Measurements from ENCODE around the gene RHPN2.
A peak's percentile ranks its signal among the peaks of the same experiment; 100 is the strongest.
"Not testable (repeated sequence)": the region's sequence is repeated elsewhere in the genome, so short reads cannot be mapped to it uniquely, and the experiment has no call there.

The RHPN2 gene

GRCh38 chr19:33025468-33026238 lies 39.0 kb downstream of the RHPN2 start:
- H3K9me3 Mint-ChIP-seq = peaks cover 13% of the 10 kb centered on the region

GRCh38 chr19:33024398-33024797 lies 40.3 kb downstream of the RHPN2 start:
- Mint-ChIP-seq H3K4me3 (no peak overlapping the region), H3K4me1 (no peaks in the 10 kb centered on the region), H3K36me3 (ENCODE audit: low read depth) (peaks cover 2% of the 10 kb centered on the region), H3K9me3 (peaks cover 7% of the 10 kb centered on the region), H3K27ac (no peak overlapping the region), H3K27me3 (peaks cover 4% of the 10 kb centered on the region)
- DNase-seq (no peak), ATAC-seq (no peak)

More at GRCh38 chr19:33025468-33026238, 39.0 kb downstream of the RHPN2 start:
- not testable (repeated sequence) for H3K36me3 Mint-ChIP-seq (ENCODE audit: low read depth); DNase-seq; H3K27ac Mint-ChIP-seq; ATAC-seq; H3K4me1 Mint-ChIP-seq; H3K4me3 Mint-ChIP-seq; H3K27me3 Mint-ChIP-seq

- peaks cover 4% of the 10 kb centered on the region for H3K27me3 Mint-ChIP-seq
- DNase-seq (no peak), ATAC-seq (no peak)
- no peak overlapping the region for H3K27ac Mint-ChIP-seq
- H3K4me3 Mint-ChIP-seq = no peak overlapping the region
- no peaks in the 10 kb centered on the region for H3K36me3 Mint-ChIP-seq (ENCODE audit: low read depth)
- peaks cover 3% of the 10 kb centered on the region for H3K9me3 Mint-ChIP-seq
- no peaks in the 10 kb centered on the region for H3K4me1 Mint-ChIP-seq
These were observed 42.1 kb downstream of the RHPN2 start for GRCh38 chr19:33022472-33023116.

GRCh38 chr19:33010891-33011290 lies 53.8 kb downstream of the RHPN2 start:
- not testable (repeated sequence) for H3K27me3 Mint-ChIP-seq; DNase-seq; H3K4me3 Mint-ChIP-seq; H3K27ac Mint-ChIP-seq; ATAC-seq; H3K4me1 Mint-ChIP-seq; H3K36me3 Mint-ChIP-seq (ENCODE audit: low read depth); H3K9me3 Mint-ChIP-seq

GRCh38 chr19:33008738-33009137 lies 56.0 kb downstream of the RHPN2 start:
- Mint-ChIP-seq H3K9me3 (no peaks in the 10 kb centered on the region), H3K4me1 (no peaks in the 10 kb centered on the region), H3K27ac (no peak overlapping the region), H3K27me3 (no peaks in the 10 kb centered on the region), H3K36me3 (ENCODE audit: low read depth) (peaks cover 3% of the 10 kb centered on the region), H3K4me3 (no peak overlapping the region)
- ATAC-seq = no peak
- DNase-seq = no peak

GRCh38 chr19:33005440-33005839 lies 59.2 kb downstream of the RHPN2 start:
- Mint-ChIP-seq H3K4me1 (peaks cover 4% of the 10 kb centered on the region), H3K27me3 (no peaks in the 10 kb centered on the region), H3K27ac (no peak overlapping the region), H3K9me3 (no peaks in the 10 kb centered on the region), H3K36me3 (ENCODE audit: low read depth) (peaks cover 2% of the 10 kb centered on the region), H3K4me3 (no peak overlapping the region)
- ATAC-seq (no peak), DNase-seq (no peak)

- not testable (repeated sequence) for H3K4me3 Mint-ChIP-seq; H3K27me3 Mint-ChIP-seq; H3K36me3 Mint-ChIP-seq (ENCODE audit: low read depth); H3K9me3 Mint-ChIP-seq; ATAC-seq; H3K4me1 Mint-ChIP-seq; DNase-seq; H3K27ac Mint-ChIP-seq
These were observed 61.2 kb downstream of the RHPN2 start for GRCh38 chr19:33003424-33004024.

- H3K27me3 Mint-ChIP-seq; DNase-seq; H3K27ac Mint-ChIP-seq; H3K4me3 Mint-ChIP-seq; H3K9me3 Mint-ChIP-seq; H3K4me1 Mint-ChIP-seq; H3K36me3 Mint-ChIP-seq (ENCODE audit: low read depth); ATAC-seq: not testable (repeated sequence)
These were observed 62.4 kb downstream of the RHPN2 start for GRCh38 chr19:33002126-33002865.

- DNase-seq (no peak), ATAC-seq (no peak)
- Mint-ChIP-seq H3K27ac (peak overlapping the region; percentile 23), H3K9me3 (no peaks in the 10 kb centered on the region), H3K36me3 (ENCODE audit: low read depth) (peaks cover 2% of the 10 kb centered on the region), H3K4me3 (no peak overlapping the region), H3K4me1 (peaks cover 6% of the 10 kb centered on the region), H3K27me3 (no peaks in the 10 kb centered on the region)
These were observed 63.8 kb downstream of the RHPN2 start for GRCh38 chr19:33000910-33001309.

- Mint-ChIP-seq H3K4me1 (peaks cover 6% of the 10 kb centered on the region), H3K27ac (peak overlapping the region; percentile 23), H3K4me3 (no peak overlapping the region), H3K27me3 (no peaks in the 10 kb centered on the region), H3K9me3 (no peaks in the 10 kb centered on the region), H3K36me3 (ENCODE audit: low read depth) (peaks cover under 1% of the 10 kb centered on the region)
- DNase-seq (no peak), ATAC-seq (peak; percentile 71)
These were observed 64.2 kb downstream of the RHPN2 start for GRCh38 chr19:33000510-33000909.

GRCh38 chr19:32998722-32999121 lies 66.0 kb downstream of the RHPN2 start:
- no peaks in the 10 kb centered on the region for H3K36me3 Mint-ChIP-seq (ENCODE audit: low read depth)
- no peak overlapping the region for H3K27ac Mint-ChIP-seq
- H3K9me3 Mint-ChIP-seq = no peaks in the 10 kb centered on the region
- no peak overlapping the region for H3K4me3 Mint-ChIP-seq
- ATAC-seq = no peak
- H3K27me3 Mint-ChIP-seq = no peaks in the 10 kb centered on the region
- DNase-seq = no peak
- peaks cover 6% of the 10 kb centered on the region for H3K4me1 Mint-ChIP-seq

- ATAC-seq (no peak), DNase-seq (no peak)
- no peaks in the 10 kb centered on the region for H3K9me3 Mint-ChIP-seq
- no peaks in the 10 kb centered on the region for H3K27me3 Mint-ChIP-seq
- peaks cover 6% of the 10 kb centered on the region for H3K4me1 Mint-ChIP-seq
- H3K4me3 Mint-ChIP-seq = no peak overlapping the region
- H3K27ac Mint-ChIP-seq = no peak overlapping the region
- H3K36me3 Mint-ChIP-seq (ENCODE audit: low read depth) = no peaks in the 10 kb centered on the region
These were observed 66.9 kb downstream of the RHPN2 start for GRCh38 chr19:32997716-32998355.

GRCh38 chr19:32997061-32997464 lies 67.6 kb downstream of the RHPN2 start:
- not testable (repeated sequence) for H3K4me1 Mint-ChIP-seq; DNase-seq; H3K27me3 Mint-ChIP-seq; H3K4me3 Mint-ChIP-seq; H3K9me3 Mint-ChIP-seq; ATAC-seq; H3K27ac Mint-ChIP-seq; H3K36me3 Mint-ChIP-seq (ENCODE audit: low read depth)

- ATAC-seq; H3K27ac Mint-ChIP-seq; H3K4me1 Mint-ChIP-seq; H3K27me3 Mint-ChIP-seq; H3K9me3 Mint-ChIP-seq; DNase-seq; H3K4me3 Mint-ChIP-seq; H3K36me3 Mint-ChIP-seq (ENCODE audit: low read depth): not testable (repeated sequence)
These were observed 68.7 kb downstream of the RHPN2 start for GRCh38 chr19:32995966-32996365.

All from activated naive CD8-positive, alpha-beta T cell treated with anti-CD3 and anti-CD28 coated beads, Interleukin-2, amount 50 U/mL, for 24 hours (primary cell).